K562 (cell line): ENCODE results near the gene DPH2. TPM values are rescaled to one million over a fixed set of nuclear protein-coding genes. Genes with fewer than 3 reads are reported as not detected.

Experiments used
- ARID4B ChIP-seq: sonication (generic); formaldehyde crosslinking; IDR thresholded peaks from 2 replicates; pipeline ENCODE4 v1.8.0; 2022; ENCODE audit warnings: mild to moderate bottlenecking, missing genetic modification reagents
- BHLHE40 ChIP-seq: IDR thresholded peaks from 2 replicates; pipeline ENCODE4 v1.6.1; 2011; ENCODE audit warnings: low read length, improper control_type of control experiment
- DACH1 ChIP-seq: fragments of 450-650 bp; IDR thresholded peaks from 2 replicates; pipeline ENCODE4 v1.6.1; 2018; ENCODE audit not compliant: partially characterized antibody
- IRF9 ChIP-seq: fragments of 450-650 bp; IDR thresholded peaks from 2 replicates; pipeline ENCODE4 v1.6.1; 2016; ENCODE audit warnings: missing biosample characterization, missing genetic modification characterization
- MGA ChIP-seq: fragments of 450-650 bp; IDR thresholded peaks from 2 replicates; pipeline ENCODE4 v1.6.1; 2016; ENCODE audit warnings: mild to moderate bottlenecking, moderate library complexity
- PCBP1 ChIP-seq: fragments of 200-400 bp; formaldehyde crosslinking; IDR thresholded peaks from 2 replicates; pipeline ENCODE4 v1.6.1; 2018; ENCODE audit warnings: mild to moderate bottlenecking, low read depth, low read length; ENCODE audit not compliant: poor library complexity, severe bottlenecking
- SUPT5H ChIP-seq: fragments of 450-650 bp; IDR thresholded peaks from 2 replicates; pipeline ENCODE4 v1.6.1; 2016
- polyA plus RNA-seq, 8 experiments: library from polyadenylated mRNA; depleted of rRNA in 4 of 8; stranded (reverse) in 5 of 8; unstranded in 3 of 8; fragments of >200 nt; fragmentation: Nextera tagmentation in 2 of 8; fragmentation: Illumina TruSeq in 1 of 8; extraction: Ambion mirVana in 2 of 8; extraction: Trizol in 1 of 8; gene quantifications; 2 replicates each; pipeline versions ENCODE4 v1.2.1 to v1.2.3, GENCODE V29; 2011 to 2014; ENCODE audit warnings: inconsistent platforms in 1 of 8, missing spikeins in 1 of 8
- total RNA-seq, 7 experiments: library from RNA; depleted of rRNA in 6 of 7; stranded (reverse); fragments of >200 nt in 6 of 7; fragmentation: Illumina TruSeq in 2 of 7; extraction: Trizol in 2 of 7; gene quantifications; 2 replicates each; pipeline versions ENCODE4 v1.2.1 to v1.2.3, GENCODE V29; 2011 to 2021; ENCODE audit warnings: low replicate concordance in 1 of 7

DPH2 gene
- total and polyA plus RNA-seq, 9 of the 15 experiments (the other 6 are each of a cell fraction or from before 2014, with no cell fraction given), result 17.9 to 94.1 (median 68.1) TPM

- TF ChIP-seq PCBP1, result peak; percentile 51
- TF ChIP-seq BHLHE40, result peak; percentile 44; the same call in 1 of the 2 replicates
- peak; percentile 54 for TF ChIP-seq SUPT5H
- peak; percentile 89 for TF ChIP-seq ARID4B (CRISPR knock-in tag)
- TF ChIP-seq MGA, result peak; percentile 92
- no peak for TF ChIP-seq IRF9 (tag)
- TF ChIP-seq DACH1, result peak; percentile 23
Measured at GRCh38 chr1:43979528-43980254, 9.9 kb downstream of the DPH2 start (continued).
